PFSK-1 (cell line): ENCODE data around the gene GMDS.

Experiments
- FOXP2 ChIP-seq: optimal IDR thresholded peaks from 2 replicates; pipeline ENCODE3; 2011; ENCODE audit warnings: borderline replicate concordance, control low read depth, inconsistent platforms; ENCODE audit not compliant: insufficient read depth; ENCODE audit errors: extremely low read length, extremely low read depth
- POLR2AphosphoS5 ChIP-seq: IDR thresholded peaks from 2 replicates; pipeline ENCODE4 v1.6.1; 2012; ENCODE audit warnings: low read depth, mild to moderate bottlenecking, control low read depth, low read length, moderate library complexity
- REST ChIP-seq, 2 experiments: IDR thresholded peaks; 2 replicates each; pipeline versions ENCODE4 v1.6.1 to v1.8.0; 2011 to 2012; ENCODE audit warnings: low read depth in 2 of 2, low read length in 2 of 2, control low read depth in 1 of 2, inconsistent platforms in 1 of 2, mild to moderate bottlenecking in 1 of 2, moderate library complexity in 1 of 2; ENCODE audit not compliant: insufficient read depth in 1 of 2
- SIN3A ChIP-seq: IDR thresholded peaks from 2 replicates; pipeline ENCODE4 v1.6.1; 2012; ENCODE audit warnings: mild to moderate bottlenecking, low read length, moderate library complexity, borderline replicate concordance; ENCODE audit not compliant: insufficient read depth
- TAF1 ChIP-seq: IDR thresholded peaks from 2 replicates; pipeline ENCODE4 v1.6.1; 2012; ENCODE audit warnings: low read length, control low read depth, borderline replicate concordance; ENCODE audit not compliant: insufficient read depth

Gene GMDS

GRCh38 chr6:2179241-2179640 lies 66.2 kb downstream of the GMDS start:
- TF ChIP-seq TAF1 (no peak), REST (IDR thresholded peaks at IDR 0.05; ENCODE audit: insufficient read depth in 1 of 2, low read depth in 2 of 2, low read length in 2 of 2) (no peak), FOXP2 (no peak), SIN3A (no peak), POLR2AphosphoS5 (no peak)

DNA sequence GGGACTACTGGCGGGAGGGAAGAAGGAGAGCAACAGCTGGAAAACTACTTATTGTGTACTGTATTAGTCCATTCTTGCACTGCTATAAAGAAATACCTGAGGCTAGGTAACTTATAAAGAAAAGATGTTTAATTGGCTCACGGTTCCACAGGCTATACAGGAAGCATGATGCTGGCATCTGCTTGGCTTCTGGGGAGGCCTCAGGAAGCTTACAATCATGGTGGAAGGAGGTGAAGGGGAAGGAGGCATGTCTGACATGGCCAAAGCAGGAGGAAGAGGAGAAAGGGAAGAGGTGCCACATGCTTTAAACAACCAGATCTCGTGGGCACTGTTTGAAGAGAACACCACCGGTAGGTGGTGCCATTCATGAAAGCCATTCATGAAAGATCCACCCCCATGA lies 67.3 kb downstream of the GMDS start:
- TF ChIP-seq TAF1 (no peak), POLR2AphosphoS5 (no peak), FOXP2 (no peak), SIN3A (no peak), REST (IDR thresholded peaks at IDR 0.05; ENCODE audit: insufficient read depth in 1 of 2, low read depth in 2 of 2, low read length in 2 of 2) (no peak)

GRCh38 chr6:2175825-2176224 lies 69.6 kb downstream of the GMDS start:
- TF ChIP-seq TAF1 (no peak), REST (IDR thresholded peaks at IDR 0.05; ENCODE audit: insufficient read depth in 1 of 2, low read depth in 2 of 2, low read length in 2 of 2) (no peak), FOXP2 (no peak), SIN3A (no peak), POLR2AphosphoS5 (no peak)

DNA sequence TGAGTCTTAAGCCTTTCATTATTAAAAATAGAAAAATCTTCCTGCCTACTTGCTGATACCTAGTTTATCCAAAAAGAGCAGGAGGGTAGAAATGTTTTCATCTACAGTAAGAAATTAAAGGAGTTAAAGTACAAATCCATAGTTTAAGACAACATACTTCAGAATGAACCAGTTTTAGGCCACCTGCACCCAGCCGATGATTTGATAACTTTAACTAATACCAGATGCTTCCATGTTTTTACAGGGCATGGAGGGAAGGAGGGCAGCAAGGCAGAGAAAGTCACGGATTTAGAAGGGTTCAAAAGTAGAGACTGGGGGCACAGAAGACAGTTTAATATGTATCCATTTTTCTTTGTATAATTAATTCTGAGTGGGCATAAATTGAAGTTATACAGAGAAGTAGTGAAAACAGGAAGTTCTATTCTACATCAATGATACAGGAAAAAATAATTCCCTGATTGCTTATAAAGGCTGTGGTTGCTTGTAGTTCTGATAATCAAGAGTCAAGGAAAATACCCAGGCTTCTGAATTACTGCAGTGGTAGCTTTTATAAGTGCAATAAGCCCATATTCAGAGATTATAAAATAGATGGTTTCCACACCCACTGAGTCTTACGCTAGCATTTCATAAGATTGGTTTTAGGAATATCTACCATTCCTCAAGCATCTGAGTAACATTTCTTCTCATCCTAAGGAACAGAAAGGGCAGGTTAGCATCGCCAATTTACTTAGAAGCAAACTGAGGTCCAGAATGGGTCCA lies 72.0 kb downstream of the GMDS start:
- no peak for TF ChIP-seq FOXP2

- no peak for TF ChIP-seq FOXP2
- no peak for TF ChIP-seq POLR2AphosphoS5
- TF ChIP-seq TAF1 = no peak
- TF ChIP-seq REST (IDR thresholded peaks at IDR 0.05; ENCODE audit: insufficient read depth in 1 of 2, low read depth in 2 of 2, low read length in 2 of 2) = no peak
- no peak for TF ChIP-seq SIN3A
Observed at GRCh38 chr6:2171728-2172127, 73.7 kb downstream of the GMDS start.
